K562 (cell line): ENCODE measurements around the gene COX7B. TPM values are rescaled to one million over a fixed set of nuclear protein-coding genes. Genes with fewer than 3 reads are reported as not detected.

ENCODE experiments used
- CBX5 ChIP-seq: IDR thresholded peaks from 2 replicates; pipeline ENCODE4 v1.6.1; 2014; ENCODE audit warnings: low read depth, borderline replicate concordance
- E2F6 ChIP-seq, 2 experiments: IDR thresholded peaks; 2 replicates each; pipeline ENCODE4 v1.6.1; 2011; ENCODE audit warnings: borderline replicate concordance in 1 of 2, control low read depth in 1 of 2, low read depth in 1 of 2, low read length in 1 of 2, mild to moderate bottlenecking in 1 of 2, mixed read lengths in 1 of 2, moderate library complexity in 1 of 2; ENCODE audit not compliant: insufficient read depth in 1 of 2, insufficient read length in 1 of 2, poor library complexity in 1 of 2, severe bottlenecking in 1 of 2; ENCODE audit errors: extremely low read depth in 1 of 2
- EP400 ChIP-seq: fragments of 450-650 bp; IDR thresholded peaks from 2 replicates; pipeline ENCODE4 v1.6.1; 2017; ENCODE audit warnings: antibody characterized with exemption, mild to moderate bottlenecking, moderate library complexity
- ETV1 ChIP-seq: fragments of 450-650 bp; conservative IDR thresholded peaks from 2 replicates; pipeline ENCODE4 v1.6.1; 2016; ENCODE audit warnings: missing genetic modification characterization, control low read depth, low read depth, missing compliant biosample characterization
- HCFC1 ChIP-seq: IDR thresholded peaks from 2 replicates; pipeline ENCODE4 v1.6.1; 2012; ENCODE audit warnings: low read depth, low read length, improper control_type of control experiment
- HMBOX1 ChIP-seq: sonication (generic); IDR thresholded peaks from 2 replicates; pipeline ENCODE4 v1.6.1; 2016
- HNRNPLL ChIP-seq: fragments of 200-400 bp; formaldehyde crosslinking; IDR thresholded peaks from 2 replicates; pipeline ENCODE4 v1.6.1; 2017; ENCODE audit warnings: low read length, low read depth, mild to moderate bottlenecking; ENCODE audit not compliant: poor library complexity, severe bottlenecking
- NCOR1 ChIP-seq: fragments of 450-650 bp; IDR thresholded peaks from 2 replicates; pipeline ENCODE4 v1.6.1; 2016; ENCODE audit warnings: mild to moderate bottlenecking, moderate library complexity
- PTBP1 ChIP-seq: fragments of 200-400 bp; formaldehyde crosslinking; IDR thresholded peaks from 2 replicates; pipeline ENCODE4 v1.6.1; 2017; ENCODE audit warnings: low read depth, low read length
- RBFOX2 ChIP-seq: fragments of 200-400 bp; formaldehyde crosslinking; IDR thresholded peaks from 2 replicates; pipeline ENCODE4 v1.6.1; 2017; ENCODE audit warnings: low read depth, mild to moderate bottlenecking, low read length, moderate library complexity
- REST ChIP-seq, 2 experiments: fragments of 450-650 bp; formaldehyde crosslinking in 1 of 2; IDR thresholded peaks; 2 replicates each; pipeline versions ENCODE4 v1.4.0 to v1.6.1; 2014 to 2020; ENCODE audit warnings: mild to moderate bottlenecking in 2 of 2, borderline replicate concordance in 1 of 2, low read depth in 1 of 2
- RNF2 ChIP-seq: sonication (generic); IDR thresholded peaks from 2 replicates; pipeline ENCODE4 v1.6.1; 2016
- VEZF1 ChIP-seq: fragments of 200-800 bp; sonication (Bioruptor generic); IDR thresholded peaks from 2 replicates; pipeline ENCODE4 v1.6.1; 2017; ENCODE audit warnings: missing genetic modification characterization, missing compliant biosample characterization
- ZNF584 ChIP-seq: fragments of 200-800 bp; sonication (Bioruptor generic); IDR thresholded peaks from 2 replicates; pipeline ENCODE4 v1.6.1; 2016; ENCODE audit warnings: low read depth, mild to moderate bottlenecking, missing genetic modification characterization, missing compliant biosample characterization
- polyA plus RNA-seq, 8 experiments: library from polyadenylated mRNA; depleted of rRNA in 4 of 8; stranded (reverse) in 5 of 8; unstranded in 3 of 8; fragments of >200 nt; fragmentation: Nextera tagmentation in 2 of 8; fragmentation: Illumina TruSeq in 1 of 8; extraction: Ambion mirVana in 2 of 8; extraction: Trizol in 1 of 8; gene quantifications; 2 replicates each; pipeline versions ENCODE4 v1.2.1 to v1.2.3, GENCODE V29; 2011 to 2014; ENCODE audit warnings: inconsistent platforms in 1 of 8, missing spikeins in 1 of 8
- total RNA-seq, 7 experiments: library from RNA; depleted of rRNA in 6 of 7; stranded (reverse); fragments of >200 nt in 6 of 7; fragmentation: Illumina TruSeq in 2 of 7; extraction: Trizol in 2 of 7; gene quantifications; 2 replicates each; pipeline versions ENCODE4 v1.2.1 to v1.2.3, GENCODE V29; 2011 to 2021; ENCODE audit warnings: low replicate concordance in 1 of 7

Gene COX7B
- total and polyA plus RNA-seq, 9 of the 15 experiments (the other 6 are each of a cell fraction or from before 2014, with no cell fraction given): 549 to 2,891 (median 1,307) TPM

- peak in 1 of 2 experiments; percentile 51 for TF ChIP-seq E2F6 (IDR thresholded peaks at IDR 0.05; ENCODE audit: borderline replicate concordance in 1 of 2, extremely low read depth in 1 of 2, insufficient read depth in 1 of 2, insufficient read length in 1 of 2, low read depth in 1 of 2, low read length in 1 of 2, poor library complexity in 1 of 2, severe bottlenecking in 1 of 2)
- TF ChIP-seq PTBP1: no peak
- peak; percentile 49 for TF ChIP-seq EP400
- peak; percentile 55; the same call in 1 of the 2 replicates for TF ChIP-seq HCFC1
- peak; percentile 90 for TF ChIP-seq ETV1 (tag)
- 0 out of 2 replicates have a peak, but pooled peaks have one; percentile 28 for TF ChIP-seq RNF2
- TF ChIP-seq ZNF584 (CRISPR knock-in tag): no peak
- peak; percentile 38; the same call in 1 of the 2 replicates for TF ChIP-seq RBFOX2
- TF ChIP-seq CBX5: no peak
- peak; percentile 34; the same call in 1 of the 2 replicates for TF ChIP-seq HMBOX1
- TF ChIP-seq HNRNPLL: peak; percentile 69
- peak; percentile 82 for TF ChIP-seq NCOR1
- TF ChIP-seq VEZF1 (CRISPR knock-in tag): peak; percentile 98
- TF ChIP-seq REST (IDR thresholded peaks at IDR 0.05; ENCODE audit: borderline replicate concordance): peak; percentile 67
- TF ChIP-seq REST (CRISPR knock-in tag; IDR thresholded peaks at IDR 0.05; ENCODE audit: low read depth): no peak
Observed at GRCh38 chrX:77910108-77910840, 11.0 kb downstream of the COX7B start, which contains the start of gene ATP7A (continued).
